ENCODE data around the gene CHCHD3.

Gene CHCHD3

GRCh38 chr7:132847376-132847775 lies 234.5 kb downstream of the CHCHD3 start:
- Histone ChIP-seq H3K27me3 (ENCODE audit: insufficient read depth, low read depth) (no peaks in the 10 kb centered on the region), H3K4me2 (no peak overlapping the region), H3K79me2 (ENCODE audit: insufficient read depth, low read depth) (no peaks in the 10 kb centered on the region), H4K20me1 (ENCODE audit: insufficient read depth) (no peaks in the 10 kb centered on the region), H3K27ac (no peak overlapping the region), H2AFZ (ENCODE audit: low read depth) (no peak overlapping the region), H3K4me3 (IDR thresholded peaks at IDR 0.05; ENCODE audit: insufficient read depth, low read depth, low read length) (no peak overlapping the region), H3K4me1 (ENCODE audit: low read depth, poor library complexity, severe bottlenecking) (no peaks in the 10 kb centered on the region), H3K9ac (no peak overlapping the region), H3K36me3 (ENCODE audit: insufficient read depth) (no peaks in the 10 kb centered on the region)
- TF ChIP-seq CTCF (conservative IDR thresholded peaks at IDR 0.05; ENCODE audit: low read depth, low read length) = no peak

- Histone ChIP-seq H3K9ac (no peak overlapping the region), H3K27ac (no peak overlapping the region), H3K27me3 (ENCODE audit: insufficient read depth, low read depth) (no peaks in the 10 kb centered on the region), H3K79me2 (ENCODE audit: insufficient read depth, low read depth) (no peaks in the 10 kb centered on the region), H3K4me1 (ENCODE audit: low read depth, poor library complexity, severe bottlenecking) (no peaks in the 10 kb centered on the region), H3K4me2 (no peak overlapping the region), H4K20me1 (ENCODE audit: insufficient read depth) (no peaks in the 10 kb centered on the region), H2AFZ (ENCODE audit: low read depth) (no peak overlapping the region), H3K36me3 (ENCODE audit: insufficient read depth) (no peaks in the 10 kb centered on the region), H3K4me3 (IDR thresholded peaks at IDR 0.05; ENCODE audit: insufficient read depth, low read depth, low read length) (no peak overlapping the region)
- no peak for TF ChIP-seq CTCF (conservative IDR thresholded peaks at IDR 0.05; ENCODE audit: low read depth, low read length)
Measured at GRCh38 chr7:132846086-132846485, 235.8 kb downstream of the CHCHD3 start.

- TF ChIP-seq CTCF (conservative IDR thresholded peaks at IDR 0.05; ENCODE audit: low read depth, low read length) = no peak
- no peak overlapping the region for H3K4me2 ChIP-seq
- H3K27ac ChIP-seq = no peak overlapping the region
- H2AFZ ChIP-seq (ENCODE audit: low read depth) = no peak overlapping the region
- H3K4me3 ChIP-seq (IDR thresholded peaks at IDR 0.05; ENCODE audit: insufficient read depth, low read depth, low read length) = no peak overlapping the region
- H3K36me3 ChIP-seq (ENCODE audit: insufficient read depth) = no peaks in the 10 kb centered on the region
- H3K27me3 ChIP-seq (ENCODE audit: insufficient read depth, low read depth) = no peaks in the 10 kb centered on the region
- peaks cover under 1% of the 10 kb centered on the region for H3K4me1 ChIP-seq (ENCODE audit: low read depth, poor library complexity, severe bottlenecking)
- H3K79me2 ChIP-seq (ENCODE audit: insufficient read depth, low read depth) = no peaks in the 10 kb centered on the region
- no peaks in the 10 kb centered on the region for H4K20me1 ChIP-seq (ENCODE audit: insufficient read depth)
- H3K9ac ChIP-seq = no peak overlapping the region
Measured at GRCh38 chr7:132842478-132842877, 239.4 kb downstream of the CHCHD3 start.

- no peaks in the 10 kb centered on the region for H4K20me1 ChIP-seq (ENCODE audit: insufficient read depth)
- H3K27ac ChIP-seq = no peak overlapping the region
- no peak overlapping the region for H3K4me3 ChIP-seq (IDR thresholded peaks at IDR 0.05; ENCODE audit: insufficient read depth, low read depth, low read length)
- no peaks in the 10 kb centered on the region for H3K27me3 ChIP-seq (ENCODE audit: insufficient read depth, low read depth)
- H3K79me2 ChIP-seq (ENCODE audit: insufficient read depth, low read depth) = no peaks in the 10 kb centered on the region
- no peak overlapping the region for H3K9ac ChIP-seq
- TF ChIP-seq CTCF (conservative IDR thresholded peaks at IDR 0.05; ENCODE audit: low read depth, low read length) = no peak
- no peak overlapping the region for H2AFZ ChIP-seq (ENCODE audit: low read depth)
- H3K4me1 ChIP-seq (ENCODE audit: low read depth, poor library complexity, severe bottlenecking) = peaks cover 3% of the 10 kb centered on the region
- H3K4me2 ChIP-seq = no peak overlapping the region
- H3K36me3 ChIP-seq (ENCODE audit: insufficient read depth) = no peaks in the 10 kb centered on the region
Measured at GRCh38 chr7:132840199-132840598, 241.7 kb downstream of the CHCHD3 start.
